PC-3 (cell line): ENCODE results near the gene CNTN1. TPM values are rescaled to one million over a fixed set of nuclear protein-coding genes. Genes with fewer than 3 reads are reported as not detected.

Experiments used
- ATAC-seq: fragments of 200-7000 bp; cut with Tn5 transposase; 2 replicates; pipeline ENCODE4 v1.9.1; 2020; ENCODE audit warnings: mild to moderate bottlenecking, moderate library complexity
- BruUV-seq: library from RNA; stranded (reverse); fragments of 400-500 nt; replicated peaks from 2 replicates; lab custom pipeline; 2021; lab: Mats Ljungman, UMichigan
- CTCF ChIA-PET: fragments of 300-600 bp; sonication (Branson Sonifier 250); formaldehyde crosslinking; loops from one replicate; lab custom pipeline; 2022; ENCODE audit warnings: antibody characterized with exemption; lab: Charles Lee
- POLR2A ChIA-PET: fragments of 300-600 bp; sonication (Branson Sonifier 250); formaldehyde crosslinking; loops from one replicate; lab custom pipeline; 2022; ENCODE audit warnings: antibody characterized with exemption; ENCODE audit not compliant: unreplicated experiment; lab: Charles Lee
- DNase-seq: peaks from one replicate; pipeline ENCODE4 v3.0.0-alpha.2; 2015
- H2AFZ ChIP-seq: fragments of 300-600 bp; sonication (generic); 2 replicates; pipeline ENCODE4 v1.6.0; 2016; ENCODE audit warnings: antibody characterized with exemption, low read length
- H3F3A ChIP-seq: fragments of 300-600 bp; sonication (generic); one replicate; pipeline ENCODE4 v1.6.0; 2017; ENCODE audit warnings: antibody characterized with exemption, low read length, control low read depth, mild to moderate bottlenecking; ENCODE audit not compliant: unreplicated experiment
- H3K27ac ChIP-seq: fragments of 300-600 bp; sonication (generic); 2 replicates; pipeline ENCODE4 v1.5.1; 2016; ENCODE audit warnings: mild to moderate bottlenecking, low read length
- H3K27me3 ChIP-seq: fragments of 300-600 bp; sonication (generic); 2 replicates; pipeline ENCODE4 v1.6.1; 2016; ENCODE audit warnings: low read length, mixed read lengths
- H3K36me3 ChIP-seq: fragments of 300-600 bp; sonication (generic); 2 replicates; pipeline ENCODE4 v1.6.1; 2016; ENCODE audit warnings: low read depth, mixed run types, low read length, mixed read lengths
- H3K4me1 ChIP-seq: fragments of 300-600 bp; sonication (generic); 2 replicates; pipeline ENCODE4 v1.5.1; 2016; ENCODE audit warnings: low read length; ENCODE audit not compliant: insufficient read depth
- H3K4me2 ChIP-seq: fragments of 300-600 bp; sonication (generic); 2 replicates; pipeline ENCODE4 v1.6.0; 2016; ENCODE audit warnings: low read length
- H3K4me3 ChIP-seq: fragments of 300-600 bp; sonication (generic); 2 replicates; pipeline ENCODE4 v1.5.1; 2016; ENCODE audit warnings: mild to moderate bottlenecking, low read length, mixed read lengths
- H3K79me2 ChIP-seq: fragments of 300-600 bp; sonication (generic); 2 replicates; pipeline ENCODE4 v1.6.1; 2017; ENCODE audit warnings: low read length, mixed read lengths
- H3K9ac ChIP-seq: fragments of 300-600 bp; sonication (generic); 2 replicates; pipeline ENCODE4 v1.6.0; 2016; ENCODE audit warnings: mild to moderate bottlenecking, low read length
- H3K9me2 ChIP-seq: fragments of 300-600 bp; sonication (generic); replicated peaks from 2 replicates; pipeline ENCODE4 v1.6.1; 2016; ENCODE audit warnings: mixed run types, low read length, mixed read lengths
- H3K9me3 ChIP-seq: fragments of 300-600 bp; sonication (generic); 2 replicates; pipeline ENCODE4 v1.6.1; 2016; ENCODE audit warnings: low read length, mixed read lengths
- H4K20me1 ChIP-seq: fragments of 300-600 bp; sonication (generic); 2 replicates; pipeline ENCODE4 v1.6.1; 2016; ENCODE audit warnings: low read length, mixed read lengths
- CTCF ChIP-seq: fragments of 300-600 bp; sonication (generic); conservative IDR thresholded peaks from 2 replicates; pipeline ENCODE4 v1.5.1; 2017; ENCODE audit warnings: antibody characterized with exemption, low read depth, mild to moderate bottlenecking, low read length
- EZH2 ChIP-seq: fragments of 300-600 bp; sonication (generic); IDR thresholded peaks from one replicate; pipeline ENCODE4 v1.6.1; 2017; ENCODE audit warnings: antibody characterized with exemption, mild to moderate bottlenecking, low read length; ENCODE audit not compliant: unreplicated experiment
- EZH2phosphoT487 ChIP-seq: fragments of 300-600 bp; sonication (generic); IDR thresholded peaks from 2 replicates; pipeline ENCODE4 v1.6.1; 2018; ENCODE audit warnings: mild to moderate bottlenecking, antibody characterized with exemption, low read length, borderline replicate concordance
- intact Hi-C: fragments of 100-400 bp; cut with micrococcal nuclease; formaldehyde crosslinking; loops from 2 replicates; pipeline ENCODE4 v1.9.0; 2023
- total RNA-seq: library from RNA; depleted of rRNA; stranded (reverse); fragments of >200 nt; gene quantifications from 2 replicates; pipeline ENCODE4 v1.2.3, GENCODE V29; 2014

The CNTN1 gene
- total RNA-seq, 1 experiment from 2014 or later, result not detected

GRCh38 chr12:41018010-41018409 is 325.8 kb downstream of the CNTN1 start:
- TF ChIP-seq EZH2phosphoT487 (no peak), EZH2 (no peak), CTCF (no peak)
- CTCF ChIA-PET, result no interaction called here
- no peak overlapping the region for H2AFZ ChIP-seq
- H3K9ac ChIP-seq, result no peak overlapping the region
- no peaks in the 10 kb centered on the region for H4K20me1 ChIP-seq
- DNase-seq (no peak), ATAC-seq (no peak)
- H3K9me2 ChIP-seq, result no peaks in the 10 kb centered on the region
- H3K9me3 ChIP-seq, result no peaks in the 10 kb centered on the region
- H3F3A ChIP-seq, result no peaks in the 10 kb centered on the region
- intact Hi-C loops, result no loop called here
- H3K4me1 ChIP-seq, result no peaks in the 10 kb centered on the region
- no peak overlapping the region for H3K4me2 ChIP-seq
- POLR2A ChIA-PET, result no interaction called here
- BruUV-seq, result no TSS peak
- H3K27me3 ChIP-seq, result no peaks in the 10 kb centered on the region
- H3K27ac ChIP-seq, result no peak overlapping the region
- H3K36me3 ChIP-seq, result no peaks in the 10 kb centered on the region
- no peak overlapping the region for H3K4me3 ChIP-seq
- no peaks in the 10 kb centered on the region for H3K79me2 ChIP-seq

- Histone ChIP-seq H4K20me1 (no peaks in the 10 kb centered on the region), H3K9ac (no peak overlapping the region), H3K9me3 (no peaks in the 10 kb centered on the region), H3K4me1 (no peaks in the 10 kb centered on the region), H3K9me2 (no peaks in the 10 kb centered on the region), H3K36me3 (no peaks in the 10 kb centered on the region), H3K27ac (no peak overlapping the region), H2AFZ (no peak overlapping the region), H3K27me3 (no peaks in the 10 kb centered on the region), H3K79me2 (no peaks in the 10 kb centered on the region), H3K4me2 (no peak overlapping the region), H3K4me3 (no peak overlapping the region), H3F3A (no peaks in the 10 kb centered on the region)
- CTCF ChIA-PET, result no interaction called here
- BruUV-seq, result no TSS peak
- ATAC-seq (no peak), DNase-seq (no peak)
- TF ChIP-seq EZH2, result no peak
- TF ChIP-seq EZH2phosphoT487, result no peak
- TF ChIP-seq CTCF, result no peak
- POLR2A ChIA-PET, result no interaction called here
- intact Hi-C loops, result no loop called here
Measured at GRCh38 chr12:41019461-41019860, 327.2 kb downstream of the CNTN1 start.

GRCh38 chr12:41023836-41024235 is 331.6 kb downstream of the CNTN1 start:
- Histone ChIP-seq H2AFZ (no peak overlapping the region), H3F3A (no peaks in the 10 kb centered on the region), H3K4me1 (no peaks in the 10 kb centered on the region), H3K27me3 (peaks cover 16% of the 10 kb centered on the region), H3K36me3 (no peaks in the 10 kb centered on the region), H3K79me2 (no peaks in the 10 kb centered on the region), H3K9ac (no peak overlapping the region), H4K20me1 (no peaks in the 10 kb centered on the region), H3K9me2 (no peaks in the 10 kb centered on the region), H3K4me3 (no peak overlapping the region), H3K27ac (no peak overlapping the region), H3K9me3 (no peaks in the 10 kb centered on the region), H3K4me2 (no peak overlapping the region)
- ChIA-PET POLR2A (no interaction called here), CTCF (no interaction called here)
- no peak for TF ChIP-seq EZH2phosphoT487
- TF ChIP-seq EZH2, result no peak
- no peak for TF ChIP-seq CTCF
- no TSS peak for BruUV-seq
- ATAC-seq (no peak), DNase-seq (no peak)
- intact Hi-C loops, result no loop called here
